Osteoblast (primary cell): Measurements from ENCODE around the gene CPEB3. TPM values are rescaled to one million over a fixed set of nuclear protein-coding genes. Genes with fewer than 3 reads are reported as not detected.

Source experiments
- DNase-seq: peaks from one replicate; pipeline ENCODE4 v3.0.0; 2011; ENCODE audit warnings: low spot score, mixed read lengths; ENCODE audit not compliant: insufficient read length; ENCODE audit errors: missing footprints
- H2AFZ ChIP-seq: 2 replicates; pipeline ENCODE4 v1.6.0; 2011; ENCODE audit warnings: mild to moderate bottlenecking, low read length
- H3K27ac ChIP-seq: 2 replicates; pipeline ENCODE4 v1.5.1; 2011; ENCODE audit warnings: mild to moderate bottlenecking, low read depth, low read length, moderate library complexity
- H3K27me3 ChIP-seq: 2 replicates; pipeline ENCODE4 v1.6.0; 2012; ENCODE audit warnings: mild to moderate bottlenecking, control low read depth, inconsistent platforms, low read length, moderate library complexity; ENCODE audit not compliant: insufficient read depth
- H3K36me3 ChIP-seq: 2 replicates; pipeline ENCODE4 v1.5.1; 2011; ENCODE audit warnings: mild to moderate bottlenecking, low read length, control low read depth, moderate library complexity; ENCODE audit not compliant: insufficient read depth
- H3K4me1 ChIP-seq: 2 replicates; pipeline ENCODE4 v1.5.1; 2011; ENCODE audit warnings: mild to moderate bottlenecking, low read length, control low read depth, moderate library complexity; ENCODE audit not compliant: insufficient read depth
- H3K4me2 ChIP-seq: 2 replicates; pipeline ENCODE4 v1.6.0; 2011; ENCODE audit warnings: mild to moderate bottlenecking, low read length; ENCODE audit not compliant: insufficient read depth
- H3K4me3 ChIP-seq: fragments of 200-600 bp; sonication (generic); 3 replicates; pipeline ENCODE4 v1.5.1; 2012; ENCODE audit warnings: mild to moderate bottlenecking, low read length, inconsistent platforms; ENCODE audit not compliant: insufficient read depth
- H3K79me2 ChIP-seq: 2 replicates; pipeline ENCODE4 v1.6.0; 2012; ENCODE audit warnings: mild to moderate bottlenecking, low read length, control low read depth, inconsistent platforms; ENCODE audit not compliant: insufficient read depth
- H3K9me3 ChIP-seq: 2 replicates; pipeline ENCODE4 v1.5.1; 2011; ENCODE audit warnings: low read depth, low read length, control low read depth
- H4K20me1 ChIP-seq: 2 replicates; pipeline ENCODE4 v1.6.0; 2012; ENCODE audit warnings: mild to moderate bottlenecking, low read length, control low read depth; ENCODE audit not compliant: insufficient read depth
- total RNA-seq: library from RNA; depleted of rRNA; stranded (reverse); fragments of >200 nt; gene quantifications from 2 replicates; pipeline ENCODE4 v1.2.3, GENCODE V29; 2012
- TF ChIP-seq, protein P1 (sequence below): IDR thresholded peaks from 2 replicates; pipeline ENCODE4 v1.5.1; 2011; ENCODE audit warnings: mild to moderate bottlenecking, low read depth, low read length, moderate library complexity; ENCODE audit errors: extremely low read depth

The CPEB3 gene
- total RNA-seq, 1 donor: 1.1 TPM

DNA sequence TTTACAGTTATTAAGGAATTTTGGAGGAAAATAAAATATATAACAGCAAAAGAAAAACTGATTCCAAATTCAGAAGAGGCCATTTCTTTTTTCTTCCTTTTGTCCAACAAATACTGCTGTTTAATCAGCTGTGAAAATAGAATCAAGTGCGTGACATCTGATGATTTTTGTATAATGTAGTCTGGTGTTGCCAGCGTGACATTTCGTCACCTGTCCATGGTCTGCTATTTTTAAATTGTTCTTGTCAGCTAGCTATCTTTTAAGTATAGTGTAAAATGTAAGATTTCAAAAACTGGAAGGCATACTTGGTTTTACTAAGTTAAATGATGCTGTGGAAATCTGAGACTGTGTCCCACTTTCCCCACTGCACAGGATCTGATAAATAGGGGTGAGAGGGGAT lies 105.9 kb downstream of the CPEB3 start:
- no peak for DNase-seq
- no peak overlapping the region for H3K27ac ChIP-seq
- H2AFZ ChIP-seq: no peak overlapping the region
- no peaks in the 10 kb centered on the region for H3K4me1 ChIP-seq
- H4K20me1 ChIP-seq: no peaks in the 10 kb centered on the region
- no peaks in the 10 kb centered on the region for H3K36me3 ChIP-seq
- H3K27me3 ChIP-seq: no peaks in the 10 kb centered on the region
- no peak overlapping the region for H3K4me3 ChIP-seq
- no peak overlapping the region for H3K4me2 ChIP-seq
- no peaks in the 10 kb centered on the region for H3K79me2 ChIP-seq
- no peaks in the 10 kb centered on the region for H3K9me3 ChIP-seq
- TF ChIP-seq, protein P1, sequence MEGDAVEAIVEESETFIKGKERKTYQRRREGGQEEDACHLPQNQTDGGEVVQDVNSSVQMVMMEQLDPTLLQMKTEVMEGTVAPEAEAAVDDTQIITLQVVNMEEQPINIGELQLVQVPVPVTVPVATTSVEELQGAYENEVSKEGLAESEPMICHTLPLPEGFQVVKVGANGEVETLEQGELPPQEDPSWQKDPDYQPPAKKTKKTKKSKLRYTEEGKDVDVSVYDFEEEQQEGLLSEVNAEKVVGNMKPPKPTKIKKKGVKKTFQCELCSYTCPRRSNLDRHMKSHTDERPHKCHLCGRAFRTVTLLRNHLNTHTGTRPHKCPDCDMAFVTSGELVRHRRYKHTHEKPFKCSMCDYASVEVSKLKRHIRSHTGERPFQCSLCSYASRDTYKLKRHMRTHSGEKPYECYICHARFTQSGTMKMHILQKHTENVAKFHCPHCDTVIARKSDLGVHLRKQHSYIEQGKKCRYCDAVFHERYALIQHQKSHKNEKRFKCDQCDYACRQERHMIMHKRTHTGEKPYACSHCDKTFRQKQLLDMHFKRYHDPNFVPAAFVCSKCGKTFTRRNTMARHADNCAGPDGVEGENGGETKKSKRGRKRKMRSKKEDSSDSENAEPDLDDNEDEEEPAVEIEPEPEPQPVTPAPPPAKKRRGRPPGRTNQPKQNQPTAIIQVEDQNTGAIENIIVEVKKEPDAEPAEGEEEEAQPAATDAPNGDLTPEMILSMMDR: no peak

DNA sequence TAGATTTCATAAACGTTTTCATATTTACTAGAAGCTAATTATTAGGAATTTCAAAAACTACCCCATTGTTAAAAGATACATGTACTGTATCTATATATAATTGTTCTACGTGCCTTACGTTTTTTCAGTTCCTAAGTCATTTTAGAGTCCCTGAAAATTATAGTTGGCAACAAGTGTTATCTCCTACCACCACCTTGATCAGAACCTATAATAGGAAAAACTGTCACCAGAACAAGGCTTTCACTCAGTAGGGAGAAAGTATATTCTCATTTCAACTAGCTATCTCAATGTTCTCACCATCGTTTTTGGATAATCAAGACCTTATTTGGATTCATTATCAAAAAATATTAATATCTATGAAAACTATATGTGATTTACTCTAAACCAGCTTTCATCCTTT lies 107.7 kb downstream of the CPEB3 start:
- no peaks in the 10 kb centered on the region for H4K20me1 ChIP-seq
- no peaks in the 10 kb centered on the region for H3K4me1 ChIP-seq
- no peaks in the 10 kb centered on the region for H3K36me3 ChIP-seq
- TF ChIP-seq, protein P1: no peak
- no peaks in the 10 kb centered on the region for H3K79me2 ChIP-seq
- no peak for DNase-seq
- no peak overlapping the region for H2AFZ ChIP-seq
- H3K4me3 ChIP-seq: no peak overlapping the region
- no peak overlapping the region for H3K27ac ChIP-seq
- no peak overlapping the region for H3K4me2 ChIP-seq
- no peaks in the 10 kb centered on the region for H3K9me3 ChIP-seq
- H3K27me3 ChIP-seq: no peaks in the 10 kb centered on the region

DNA sequence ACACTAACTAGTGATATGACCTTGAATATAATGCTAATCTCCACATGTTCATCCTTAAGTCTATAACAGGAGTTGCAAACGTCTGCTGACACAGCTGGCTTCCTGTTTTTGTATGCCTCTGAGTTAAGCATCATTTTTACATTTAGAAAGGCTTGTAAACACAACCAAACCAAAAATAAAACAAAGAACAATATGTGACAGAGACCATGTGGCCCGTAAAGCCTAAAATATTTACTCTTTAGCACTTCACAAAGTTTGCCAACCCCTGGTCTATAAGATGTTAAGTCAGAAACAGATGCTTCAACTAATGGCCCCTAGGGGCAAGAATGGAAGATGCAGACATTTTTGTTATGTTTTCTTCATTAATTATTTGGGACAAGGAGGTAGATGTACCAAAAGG lies 109.3 kb downstream of the CPEB3 start:
- H3K9me3 ChIP-seq: no peaks in the 10 kb centered on the region
- H3K4me3 ChIP-seq: no peak overlapping the region
- H3K4me1 ChIP-seq: no peaks in the 10 kb centered on the region
- no peaks in the 10 kb centered on the region for H3K79me2 ChIP-seq
- H3K36me3 ChIP-seq: no peaks in the 10 kb centered on the region
- H2AFZ ChIP-seq: no peak overlapping the region
- TF ChIP-seq, protein P1: peak; percentile 31
- no peak overlapping the region for H3K27ac ChIP-seq
- DNase-seq: no peak
- no peak overlapping the region for H3K4me2 ChIP-seq
- no peaks in the 10 kb centered on the region for H3K27me3 ChIP-seq
- H4K20me1 ChIP-seq: no peaks in the 10 kb centered on the region

DNA sequence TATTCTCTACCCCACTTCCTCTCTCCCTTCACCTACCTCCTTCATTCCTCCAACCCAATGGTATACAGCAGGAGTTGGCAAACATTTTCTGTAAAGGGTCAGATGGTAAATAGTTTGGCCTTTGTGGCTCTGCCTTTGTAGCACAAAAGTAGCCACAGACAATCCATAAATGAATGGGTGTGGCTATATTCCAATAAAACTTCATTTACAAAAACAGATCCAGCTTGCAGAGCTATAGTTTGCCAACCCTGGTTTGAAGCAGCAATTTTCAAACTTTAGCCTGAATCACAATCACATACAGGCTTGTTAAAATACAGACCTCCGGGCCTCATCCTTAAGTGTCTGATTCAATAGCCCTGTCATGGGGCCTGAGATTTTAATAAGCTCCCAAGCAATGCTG lies 110.5 kb downstream of the CPEB3 start:
- TF ChIP-seq, protein P1: no peak
- no peak overlapping the region for H3K4me2 ChIP-seq
- H2AFZ ChIP-seq: no peak overlapping the region
- H3K9me3 ChIP-seq: no peaks in the 10 kb centered on the region
- no peaks in the 10 kb centered on the region for H3K4me1 ChIP-seq
- H3K27me3 ChIP-seq: no peaks in the 10 kb centered on the region
- no peaks in the 10 kb centered on the region for H3K36me3 ChIP-seq
- no peaks in the 10 kb centered on the region for H4K20me1 ChIP-seq
- H3K27ac ChIP-seq: no peak overlapping the region
- H3K4me3 ChIP-seq: no peak overlapping the region
- DNase-seq: no peak
- H3K79me2 ChIP-seq: no peaks in the 10 kb centered on the region
